Measurements from ENCODE around the gene FAM168A.

FAM168A gene

GRCh38 chr11:73597956-73598718 is at the start of gene FAM168A:
Gene FAM168A (minus strand): TSS chr11:73598112. CDS start chr11:73468474, 129,638 bp downstream.
- DNase-seq (ENCODE audit: low read depth, low spot score), result peak; percentile 97

GRCh38 chr11:73647459-73648100 is 49.7 kb upstream of the FAM168A start:
- DNase-seq (ENCODE audit: low read depth, low spot score), result peak; percentile 88

- DNase-seq (ENCODE audit: low read depth, low spot score), result peak; percentile 74
These were observed 48.2 kb upstream of the FAM168A start, which contains the start of gene PLEKHB1 for GRCh38 chr11:73645972-73646631. Gene PLEKHB1 (plus strand): TSS chr11:73646581. CDS start chr11:73646609, 28 bp downstream.

GRCh38 chr11:73645121-73645969 is 47.4 kb upstream of the FAM168A start:
- DNase-seq (ENCODE audit: low read depth, low spot score), result no peak

- DNase-seq (ENCODE audit: low read depth, low spot score), result no peak
These were observed 43.8 kb upstream of the FAM168A start for GRCh38 chr11:73641668-73642067.

GRCh38 chr11:73640592-73640991 is 42.7 kb upstream of the FAM168A start:
- DNase-seq (ENCODE audit: low read depth, low spot score), result no peak

GRCh38 chr11:73637012-73637411 is 39.1 kb upstream of the FAM168A start:
- no peak for DNase-seq (ENCODE audit: low read depth, low spot score)

- no peak for DNase-seq (ENCODE audit: low read depth, low spot score)
These were observed 38.3 kb upstream of the FAM168A start for GRCh38 chr11:73636249-73636648.

- no peak for DNase-seq (ENCODE audit: low read depth, low spot score)
These were observed 37.8 kb upstream of the FAM168A start for GRCh38 chr11:73635721-73636120.

- no peak for DNase-seq (ENCODE audit: low read depth, low spot score)
These were observed 36.1 kb upstream of the FAM168A start for GRCh38 chr11:73633999-73634398.

GRCh38 chr11:73632996-73633395 is 35.1 kb upstream of the FAM168A start:
- no peak for DNase-seq (ENCODE audit: low read depth, low spot score)

- DNase-seq (ENCODE audit: low read depth, low spot score), result no peak
These were observed 32.0 kb upstream of the FAM168A start for GRCh38 chr11:73629907-73630306.

- DNase-seq (ENCODE audit: low read depth, low spot score), result peak; percentile 86
These were observed 27.9 kb upstream of the FAM168A start for GRCh38 chr11:73625696-73626318.

- DNase-seq (ENCODE audit: low read depth, low spot score), result no peak
These were observed 25.8 kb upstream of the FAM168A start for GRCh38 chr11:73623686-73624085.

GRCh38 chr11:73622926-73623593 is 25.1 kb upstream of the FAM168A start:
- DNase-seq (ENCODE audit: low read depth, low spot score), result no peak

GRCh38 chr11:73614591-73614990 is 16.7 kb upstream of the FAM168A start:
- no peak for DNase-seq (ENCODE audit: low read depth, low spot score)

- no peak for DNase-seq (ENCODE audit: low read depth, low spot score)
These were observed 14.8 kb upstream of the FAM168A start for GRCh38 chr11:73612601-73613140.

- no peak for DNase-seq (ENCODE audit: low read depth, low spot score)
These were observed 937 bp upstream of the FAM168A start for GRCh38 chr11:73598719-73599379.

GRCh38 chr11:73597336-73597955 is 466 bp downstream of the FAM168A start:
- peak; percentile 23 for DNase-seq (ENCODE audit: low read depth, low spot score)

Data from ELF-1 (cell line).